HepG2 (cell line): ENCODE measurements around the gene SCYL1. TPM values are rescaled to one million over a fixed set of nuclear protein-coding genes. Genes with fewer than 3 reads are reported as not detected.

Experiments
- DNMT3B ChIP-seq: conservative IDR thresholded peaks from 2 replicates; pipeline ENCODE4 v1.6.1; 2016; ENCODE audit warnings: missing biosample characterization, control low read depth
- HNF4A ChIP-seq: sonication (generic); formaldehyde crosslinking; IDR thresholded peaks from 2 replicates; pipeline ENCODE4 v1.4.0; 2020; ENCODE audit warnings: missing genetic modification reagents
- HNRNPK ChIP-seq: fragments of 200-400 bp; formaldehyde crosslinking; IDR thresholded peaks from 2 replicates; pipeline ENCODE4 v1.6.1; 2018; ENCODE audit warnings: low read length, low read depth, moderate library complexity, mild to moderate bottlenecking; ENCODE audit not compliant: poor library complexity, severe bottlenecking
- SCMH1 ChIP-seq: sonication (generic); formaldehyde crosslinking; IDR thresholded peaks from 2 replicates; pipeline ENCODE4 v1.9.0; 2021; ENCODE audit warnings: missing genetic modification reagents, mild to moderate bottlenecking, borderline replicate concordance
- THYN1 ChIP-seq: sonication (generic); formaldehyde crosslinking; IDR thresholded peaks from 2 replicates; pipeline ENCODE4 v1.8.1; 2023; ENCODE audit warnings: low read depth, mild to moderate bottlenecking, moderate library complexity, missing genetic modification reagents, borderline replicate concordance
- ZMYM3 ChIP-seq: sonication (generic); formaldehyde crosslinking; IDR thresholded peaks from 2 replicates; pipeline ENCODE4 v1.5.1; 2020; ENCODE audit warnings: mild to moderate bottlenecking, missing genetic modification reagents
- ZNF160 ChIP-seq: sonication (generic); formaldehyde crosslinking; IDR thresholded peaks from 2 replicates; pipeline ENCODE4 v1.8.0; 2022; ENCODE audit warnings: mild to moderate bottlenecking, inconsistent platforms, missing genetic modification reagents
- ZNF350 ChIP-seq: sonication (generic); formaldehyde crosslinking; IDR thresholded peaks from 2 replicates; pipeline ENCODE4 v1.4.0; 2020; ENCODE audit warnings: mild to moderate bottlenecking, low read depth, missing genetic modification reagents, borderline replicate concordance
- ZNF552 ChIP-seq: sonication (generic); formaldehyde crosslinking; IDR thresholded peaks from 2 replicates; pipeline ENCODE4 v1.9.0; 2022; ENCODE audit warnings: missing genetic modification reagents, mild to moderate bottlenecking, borderline replicate concordance
- polyA plus RNA-seq, 8 experiments: library from polyadenylated mRNA; depleted of rRNA in 3 of 8; stranded (reverse) in 7 of 8; unstranded in 1 of 8; fragments of >200 nt; fragmentation: Illumina TruSeq in 4 of 8; extraction: Trizol in 4 of 8; gene quantifications; 2 replicates each; pipeline versions ENCODE4 v1.2.1 to v1.2.3, GENCODE V29; 2011 to 2016; ENCODE audit warnings: low read depth in 4 of 8, missing spikeins in 1 of 8, mixed read lengths in 1 of 8; ENCODE audit not compliant: insufficient read depth in 1 of 8
- total RNA-seq, 5 experiments: library from RNA; depleted of rRNA; stranded (reverse); fragments of >200 nt; fragmentation: Illumina TruSeq; extraction: Trizol; gene quantifications; 2 replicates each; pipeline ENCODE4 v1.2.3, GENCODE V29; 2016; ENCODE audit warnings: low read depth in 1 of 5
- TF ChIP-seq, protein P1 (sequence below): sonication (generic); formaldehyde crosslinking; IDR thresholded peaks from 2 replicates; pipeline ENCODE4 v1.8.0; 2022; ENCODE audit warnings: missing genetic modification reagents, mild to moderate bottlenecking, inconsistent platforms, borderline replicate concordance
- TF ChIP-seq, protein P2 (sequence below), 2 experiments: fragments of 450-650 bp in 1 of 2; sonication (generic) in 1 of 2; formaldehyde crosslinking in 1 of 2; IDR thresholded peaks; 2 replicates each; pipeline versions ENCODE4 v1.6.1 to v1.8.0; 2016 to 2022; ENCODE audit warnings: antibody characterized with exemption in 1 of 2, mild to moderate bottlenecking in 1 of 2, missing genetic modification reagents in 1 of 2
- TF ChIP-seq, protein P3 (sequence below): sonication (generic); formaldehyde crosslinking; IDR thresholded peaks from 2 replicates; pipeline ENCODE4 v1.4.0; 2020; ENCODE audit warnings: missing genetic modification reagents

SCYL1 gene
- total and polyA plus RNA-seq, 2 of the 13 experiments (the other 11 are each of a cell fraction or from before 2014, with no cell fraction given) = 65.9 to 103 TPM

DNA sequence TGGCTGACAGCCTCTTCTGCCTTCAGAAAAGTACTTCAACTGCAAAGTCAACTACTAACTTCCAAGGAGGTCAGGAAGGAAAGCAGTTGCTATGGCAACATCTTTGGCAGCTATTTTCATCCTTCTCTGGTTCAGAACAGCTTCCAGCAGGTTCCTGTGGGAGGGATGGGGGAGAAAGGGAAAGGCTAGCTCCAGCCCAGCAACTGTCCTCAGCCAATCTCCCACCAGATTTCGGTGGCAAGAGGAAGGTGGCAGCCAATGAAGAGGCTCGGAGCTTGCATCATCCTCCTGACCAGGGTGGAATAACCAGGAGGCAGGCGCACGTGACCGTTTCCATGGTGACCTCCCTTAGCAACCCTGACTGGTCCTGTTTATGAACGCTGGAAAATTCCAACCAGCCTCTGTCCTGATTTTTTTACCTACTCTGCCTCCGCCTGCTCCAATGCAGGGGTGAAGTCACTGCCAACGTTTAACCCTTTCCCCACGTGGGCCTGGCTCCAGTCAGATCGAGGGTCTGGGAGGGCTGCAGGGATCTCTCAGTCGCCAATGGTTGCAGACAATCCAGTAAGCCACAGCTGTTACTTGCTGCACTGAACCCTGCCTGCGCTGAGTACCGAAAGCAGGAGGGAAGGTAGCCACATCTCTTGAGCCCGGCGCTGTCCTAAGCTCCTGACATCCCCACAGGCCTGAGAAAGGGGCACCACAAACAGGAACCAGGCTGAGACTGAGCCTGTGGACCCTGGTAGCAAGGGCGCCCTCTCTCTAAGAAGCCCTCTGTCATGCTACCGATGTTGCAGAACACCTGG lies 37.2 kb upstream of the SCYL1 start (continued):
- 0 out of 2 replicates have a peak, but pooled peaks have one; percentile 17 for TF ChIP-seq HNF4A (CRISPR knock-in tag)
- no peak for TF ChIP-seq SCMH1 (CRISPR knock-in tag)
- TF ChIP-seq, protein P1, sequence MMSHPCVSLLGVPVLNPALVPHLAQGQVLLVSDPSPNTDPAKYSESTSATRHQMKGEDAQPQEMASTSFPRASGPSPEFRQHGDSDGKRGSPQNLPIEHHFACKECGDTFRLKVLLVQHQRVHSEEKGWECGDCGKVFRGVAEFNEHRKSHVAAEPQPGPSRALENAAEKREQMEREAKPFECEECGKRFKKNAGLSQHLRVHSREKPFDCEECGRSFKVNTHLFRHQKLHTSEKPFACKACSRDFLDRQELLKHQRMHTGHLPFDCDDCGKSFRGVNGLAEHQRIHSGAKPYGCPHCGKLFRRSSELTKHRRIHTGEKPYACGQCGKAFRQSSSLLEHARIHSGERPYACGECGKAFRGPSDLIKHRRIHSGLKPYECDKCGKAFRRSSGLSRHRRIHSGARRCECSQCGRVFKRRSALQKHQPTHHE (CRISPR knock-in tag) = no peak
- TF ChIP-seq THYN1 (CRISPR knock-in tag) = no peak
- TF ChIP-seq DNMT3B (CRISPR knock-in tag) = no peak
- no peak for TF ChIP-seq HNRNPK
- peak; percentile 70; the same call in 1 of the 2 replicates for TF ChIP-seq ZNF350 (CRISPR knock-in tag)
- no peak for TF ChIP-seq ZNF160 (CRISPR knock-in tag)
- TF ChIP-seq ZNF552 = no peak; the same call in 1 of the 2 replicates
- TF ChIP-seq ZMYM3 (CRISPR knock-in tag) = peak; percentile 58; the same call in 1 of the 2 replicates
- TF ChIP-seq, protein P2, sequence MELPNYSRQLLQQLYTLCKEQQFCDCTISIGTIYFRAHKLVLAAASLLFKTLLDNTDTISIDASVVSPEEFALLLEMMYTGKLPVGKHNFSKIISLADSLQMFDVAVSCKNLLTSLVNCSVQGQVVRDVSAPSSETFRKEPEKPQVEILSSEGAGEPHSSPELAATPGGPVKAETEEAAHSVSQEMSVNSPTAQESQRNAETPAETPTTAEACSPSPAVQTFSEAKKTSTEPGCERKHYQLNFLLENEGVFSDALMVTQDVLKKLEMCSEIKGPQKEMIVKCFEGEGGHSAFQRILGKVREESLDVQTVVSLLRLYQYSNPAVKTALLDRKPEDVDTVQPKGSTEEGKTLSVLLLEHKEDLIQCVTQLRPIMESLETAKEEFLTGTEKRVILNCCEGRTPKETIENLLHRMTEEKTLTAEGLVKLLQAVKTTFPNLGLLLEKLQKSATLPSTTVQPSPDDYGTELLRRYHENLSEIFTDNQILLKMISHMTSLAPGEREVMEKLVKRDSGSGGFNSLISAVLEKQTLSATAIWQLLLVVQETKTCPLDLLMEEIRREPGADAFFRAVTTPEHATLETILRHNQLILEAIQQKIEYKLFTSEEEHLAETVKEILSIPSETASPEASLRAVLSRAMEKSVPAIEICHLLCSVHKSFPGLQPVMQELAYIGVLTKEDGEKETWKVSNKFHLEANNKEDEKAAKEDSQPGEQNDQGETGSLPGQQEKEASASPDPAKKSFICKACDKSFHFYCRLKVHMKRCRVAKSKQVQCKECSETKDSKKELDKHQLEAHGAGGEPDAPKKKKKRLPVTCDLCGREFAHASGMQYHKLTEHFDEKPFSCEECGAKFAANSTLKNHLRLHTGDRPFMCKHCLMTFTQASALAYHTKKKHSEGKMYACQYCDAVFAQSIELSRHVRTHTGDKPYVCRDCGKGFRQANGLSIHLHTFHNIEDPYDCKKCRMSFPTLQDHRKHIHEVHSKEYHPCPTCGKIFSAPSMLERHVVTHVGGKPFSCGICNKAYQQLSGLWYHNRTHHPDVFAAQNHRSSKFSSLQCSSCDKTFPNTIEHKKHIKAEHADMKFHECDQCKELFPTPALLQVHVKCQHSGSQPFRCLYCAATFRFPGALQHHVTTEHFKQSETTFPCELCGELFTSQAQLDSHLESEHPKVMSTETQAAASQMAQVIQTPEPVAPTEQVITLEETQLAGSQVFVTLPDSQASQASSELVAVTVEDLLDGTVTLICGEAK (IDR thresholded peaks at IDR 0.05) = no peak
- TF ChIP-seq, protein P2 (CRISPR knock-in tag; IDR thresholded peaks at IDR 0.05) = peak; percentile 45; the same call in 1 of the 2 replicates
- TF ChIP-seq, protein P3, sequence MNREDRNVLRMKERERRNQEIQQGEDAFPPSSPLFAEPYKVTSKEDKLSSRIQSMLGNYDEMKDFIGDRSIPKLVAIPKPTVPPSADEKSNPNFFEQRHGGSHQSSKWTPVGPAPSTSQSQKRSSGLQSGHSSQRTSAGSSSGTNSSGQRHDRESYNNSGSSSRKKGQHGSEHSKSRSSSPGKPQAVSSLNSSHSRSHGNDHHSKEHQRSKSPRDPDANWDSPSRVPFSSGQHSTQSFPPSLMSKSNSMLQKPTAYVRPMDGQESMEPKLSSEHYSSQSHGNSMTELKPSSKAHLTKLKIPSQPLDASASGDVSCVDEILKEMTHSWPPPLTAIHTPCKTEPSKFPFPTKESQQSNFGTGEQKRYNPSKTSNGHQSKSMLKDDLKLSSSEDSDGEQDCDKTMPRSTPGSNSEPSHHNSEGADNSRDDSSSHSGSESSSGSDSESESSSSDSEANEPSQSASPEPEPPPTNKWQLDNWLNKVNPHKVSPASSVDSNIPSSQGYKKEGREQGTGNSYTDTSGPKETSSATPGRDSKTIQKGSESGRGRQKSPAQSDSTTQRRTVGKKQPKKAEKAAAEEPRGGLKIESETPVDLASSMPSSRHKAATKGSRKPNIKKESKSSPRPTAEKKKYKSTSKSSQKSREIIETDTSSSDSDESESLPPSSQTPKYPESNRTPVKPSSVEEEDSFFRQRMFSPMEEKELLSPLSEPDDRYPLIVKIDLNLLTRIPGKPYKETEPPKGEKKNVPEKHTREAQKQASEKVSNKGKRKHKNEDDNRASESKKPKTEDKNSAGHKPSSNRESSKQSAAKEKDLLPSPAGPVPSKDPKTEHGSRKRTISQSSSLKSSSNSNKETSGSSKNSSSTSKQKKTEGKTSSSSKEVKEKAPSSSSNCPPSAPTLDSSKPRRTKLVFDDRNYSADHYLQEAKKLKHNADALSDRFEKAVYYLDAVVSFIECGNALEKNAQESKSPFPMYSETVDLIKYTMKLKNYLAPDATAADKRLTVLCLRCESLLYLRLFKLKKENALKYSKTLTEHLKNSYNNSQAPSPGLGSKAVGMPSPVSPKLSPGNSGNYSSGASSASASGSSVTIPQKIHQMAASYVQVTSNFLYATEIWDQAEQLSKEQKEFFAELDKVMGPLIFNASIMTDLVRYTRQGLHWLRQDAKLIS (CRISPR knock-in tag) = no peak
